Left kidney (tissue), 8 donors: ENCODE results near the gene SPATA33. TPM values are rescaled to one million over a fixed set of nuclear protein-coding genes. Genes with fewer than 3 reads are reported as not detected.

Experiments used
- DNase-seq: peaks from one replicate; pipeline ENCODE4 v3.0.0-alpha.2; 2013
- long read RNA-seq, 8 donors: transcript quantifications; one replicate each; lab custom pipeline, GENCODE V29; 2026
- polyA plus RNA-seq: library from polyadenylated mRNA; unstranded; fragments of 120-200 nt; gene quantifications from one replicate; pipeline ENCODE4 v1.2.1, GENCODE V29; 2013; ENCODE audit not compliant: insufficient read length

SPATA33 gene
- 15.5 TPM for polyA plus RNA-seq
- long read RNA-seq, donor 1, transcript SPATA33-209 (3 exons, 1,490 nt), result major isoform, 8 of 16 reads
- long read RNA-seq, donor 1, partial matches to known transcripts, result 0 of 16 reads
- long read RNA-seq, donor 1, other reads (novel, unspliced or antisense), result 0 of 16 reads
- long read RNA-seq, donor 2, partial matches to known transcripts, result 0 of 9 reads
- long read RNA-seq, donor 2, other reads (novel, unspliced or antisense), result 0 of 9 reads
- long read RNA-seq, donor 3, partial matches to known transcripts, result 0 of 5 reads
- long read RNA-seq, donor 3, other reads (novel, unspliced or antisense), result 0 of 5 reads
- long read RNA-seq, donor 4, result 0 reads
- long read RNA-seq, donor 5, transcript SPATA33-210 (2 exons, 1,546 nt), result major isoform, 9 of 17 reads
- long read RNA-seq, donor 5, partial matches to known transcripts, result 0 of 17 reads
- long read RNA-seq, donor 5, other reads (novel, unspliced or antisense), result 0 of 17 reads
- long read RNA-seq, donor 6, partial matches to known transcripts, result 0 of 7 reads
- long read RNA-seq, donor 6, other reads (novel, unspliced or antisense), result 0 of 7 reads
- long read RNA-seq, donor 7, transcript SPATA33-209 (3 exons, 1,490 nt), result major isoform, 5 of 13 reads
- long read RNA-seq, donor 7, partial matches to known transcripts, result 0 of 13 reads
- long read RNA-seq, donor 7, other reads (novel, unspliced or antisense), result 0 of 13 reads
- long read RNA-seq, donor 8, partial matches to known transcripts, result 0 of 4 reads
- long read RNA-seq, donor 8, other reads (novel, unspliced or antisense), result 0 of 4 reads

GRCh38 chr16:89657442-89658220, at the start of gene SPATA33, which contains the start of gene CHMP1A:
SPATA33 (plus strand) TSS chr16:89657836; CDS start chr16:89657912, 76 bp downstream.
CHMP1A (minus strand) TSS chr16:89657708; CDS start chr16:89657588, 120 bp downstream.
- peak; percentile 87 for DNase-seq

- no peak for DNase-seq
These were observed 49.5 kb upstream of the SPATA33 start for GRCh38 chr16:89607937-89608740.

GRCh38 chr16:89610108-89610453, 47.6 kb upstream of the SPATA33 start:
- no peak for DNase-seq

GRCh38 chr16:89612415-89613166, 45.0 kb upstream of the SPATA33 start:
- no peak for DNase-seq

GRCh38 chr16:89613231-89613953, 44.2 kb upstream of the SPATA33 start, which contains the start of gene DPEP1:
DPEP1 (plus strand) TSS chr16:89613642; CDS start chr16:89630411, 16,769 bp downstream.
- peak; percentile 60 for DNase-seq

- DNase-seq, result no peak
These were observed 43.6 kb upstream of the SPATA33 start for GRCh38 chr16:89613954-89614459.

- no peak for DNase-seq
These were observed 42.5 kb upstream of the SPATA33 start for GRCh38 chr16:89615176-89615575.

- DNase-seq, result no peak
These were observed 42.0 kb upstream of the SPATA33 start for GRCh38 chr16:89615596-89616090.

- DNase-seq, result no peak
These were observed 41.0 kb upstream of the SPATA33 start for GRCh38 chr16:89616623-89617022.

- DNase-seq, result no peak
These were observed 40.6 kb upstream of the SPATA33 start for GRCh38 chr16:89617036-89617435.

GRCh38 chr16:89618109-89618998, 39.3 kb upstream of the SPATA33 start:
- no peak for DNase-seq

GRCh38 chr16:89619840-89620239, 37.8 kb upstream of the SPATA33 start:
- DNase-seq, result no peak

GRCh38 chr16:89620406-89620841, 37.2 kb upstream of the SPATA33 start:
- DNase-seq, result no peak

- no peak for DNase-seq
These were observed 36.4 kb upstream of the SPATA33 start for GRCh38 chr16:89621136-89621697.

- DNase-seq, result no peak
These were observed 35.8 kb upstream of the SPATA33 start for GRCh38 chr16:89621698-89622409.

- no peak for DNase-seq
These were observed 34.0 kb upstream of the SPATA33 start for GRCh38 chr16:89623511-89624261.
